Fibroblast of skin of right biceps (primary cell): ENCODE measurements around the gene ADPRH.
"Not testable (repeated sequence)": the region's sequence is repeated elsewhere in the genome, so short reads cannot be mapped to it uniquely, and the experiment has no call there.

Experiments
- DNase-seq: peaks from one replicate; pipeline ENCODE4 v3.0.0-alpha.2; 2013

ADPRH gene

DNA sequence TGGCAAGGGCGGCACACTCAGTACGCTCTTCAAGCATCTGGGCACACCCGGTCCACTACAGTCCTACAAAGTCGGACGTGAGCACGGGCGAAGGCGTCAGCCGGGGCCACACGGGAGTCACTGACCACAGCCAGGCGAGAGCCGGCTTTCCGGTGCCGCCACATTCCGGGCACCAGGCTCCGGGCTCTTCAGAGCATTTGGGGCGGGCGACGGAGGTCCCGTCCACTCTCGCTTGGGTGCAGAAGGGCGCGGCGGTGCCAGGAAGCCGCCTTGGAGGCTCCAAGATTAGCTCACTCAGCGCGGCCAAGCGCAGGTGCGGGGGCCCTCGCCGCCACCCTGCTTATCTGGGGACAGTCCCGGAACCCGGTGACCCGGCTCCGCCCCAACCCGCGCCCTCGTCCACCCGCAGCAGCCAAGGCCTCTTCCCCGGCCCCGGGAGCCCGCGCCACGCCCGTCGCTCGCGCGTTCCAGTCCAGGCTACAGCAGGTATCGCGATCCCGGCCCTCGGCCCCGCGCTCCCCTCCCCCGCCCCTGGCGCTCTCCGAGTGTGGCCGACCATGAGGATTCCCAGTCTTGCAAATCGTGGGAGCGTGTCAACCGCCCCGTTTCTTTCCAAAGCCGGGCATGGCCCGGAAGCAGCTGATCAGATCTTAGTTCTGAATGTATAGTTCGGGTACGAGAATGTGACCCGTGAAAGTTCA is at the start of gene ADPRH:
TSS of gene ADPRH (plus strand) at position 127 of the 701 bp plus-strand sequence. CDS start 2,678 bp downstream, outside the sequence.
- peak; percentile 71 for DNase-seq

DNA sequence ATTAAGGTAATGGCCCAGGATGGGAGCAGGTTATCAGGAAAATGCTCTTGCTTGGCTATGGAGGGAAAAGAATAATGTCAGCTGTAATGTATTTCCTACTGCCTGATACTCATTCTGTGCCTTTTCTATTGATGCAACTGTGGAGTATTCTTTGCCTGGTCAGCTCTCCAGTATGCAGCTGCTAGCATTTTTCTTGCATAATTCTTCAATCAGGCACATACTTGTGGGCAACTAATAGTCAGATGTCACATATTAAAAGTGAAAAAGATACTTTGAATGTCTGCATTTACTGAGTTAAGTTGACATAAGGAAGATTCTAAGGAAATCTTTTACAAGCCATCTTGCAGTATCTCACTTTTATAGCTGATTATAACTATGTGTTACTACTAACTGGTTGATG is 49.4 kb upstream of the ADPRH start:
- peak; percentile 69 for DNase-seq

DNA sequence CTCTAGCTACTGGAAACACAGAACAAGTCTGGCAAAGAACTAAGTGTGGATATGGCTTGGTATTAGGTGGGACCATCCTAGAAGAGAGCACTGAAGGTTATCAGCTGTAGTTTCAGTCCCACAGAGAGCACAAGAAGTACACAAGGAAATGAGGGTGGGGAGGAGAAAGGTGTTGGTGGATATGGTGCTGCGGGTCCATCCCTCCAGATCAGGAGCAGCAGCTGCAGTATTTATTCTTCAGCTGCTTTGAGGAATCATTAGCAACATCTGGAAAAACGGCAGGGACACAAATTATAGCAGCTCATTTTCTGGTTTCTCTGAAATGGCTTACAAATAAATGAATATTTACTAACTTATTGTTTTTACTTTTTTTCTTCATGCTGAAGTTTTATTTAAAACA is 48.8 kb upstream of the ADPRH start:
- DNase-seq: no peak

DNA sequence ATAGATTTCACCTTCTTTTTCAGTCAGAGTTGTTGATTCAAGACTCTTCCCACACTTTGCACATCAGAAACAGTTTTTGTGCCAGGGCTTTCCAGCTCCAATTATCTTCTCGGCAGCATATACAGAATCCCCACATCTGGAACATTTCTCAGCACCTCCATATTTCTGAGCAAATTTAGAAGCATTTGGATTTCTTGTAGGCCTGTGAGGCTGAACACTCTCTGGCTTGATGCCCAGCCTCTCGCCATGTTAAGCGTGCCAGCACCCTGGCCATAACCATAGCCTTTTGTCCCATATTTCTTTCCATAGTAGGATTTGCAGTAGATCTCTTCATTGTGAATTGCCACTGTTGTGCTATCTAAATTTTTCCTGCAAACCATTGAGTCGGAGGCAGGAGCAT is 48.1 kb upstream of the ADPRH start:
- no peak for DNase-seq

DNA sequence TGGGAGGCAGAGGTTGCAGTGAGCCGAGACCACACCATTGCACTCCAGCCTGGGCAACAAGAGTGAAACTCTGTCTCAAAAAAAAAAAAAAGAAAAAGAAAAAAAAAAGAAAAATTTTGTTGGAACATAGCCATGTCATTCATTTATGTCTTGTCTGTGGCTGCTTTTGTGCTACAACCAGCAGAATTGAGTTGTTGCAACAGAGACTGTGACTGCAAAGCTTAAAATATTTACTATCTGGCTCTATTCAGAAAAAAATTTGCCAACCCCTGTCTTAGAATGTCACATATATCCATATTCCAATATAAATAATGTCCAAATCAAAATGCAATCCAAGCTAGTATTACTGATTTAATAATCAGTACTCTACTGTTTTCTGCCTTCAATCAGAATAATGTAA is 45.0 kb upstream of the ADPRH start:
- DNase-seq: no peak

DNA sequence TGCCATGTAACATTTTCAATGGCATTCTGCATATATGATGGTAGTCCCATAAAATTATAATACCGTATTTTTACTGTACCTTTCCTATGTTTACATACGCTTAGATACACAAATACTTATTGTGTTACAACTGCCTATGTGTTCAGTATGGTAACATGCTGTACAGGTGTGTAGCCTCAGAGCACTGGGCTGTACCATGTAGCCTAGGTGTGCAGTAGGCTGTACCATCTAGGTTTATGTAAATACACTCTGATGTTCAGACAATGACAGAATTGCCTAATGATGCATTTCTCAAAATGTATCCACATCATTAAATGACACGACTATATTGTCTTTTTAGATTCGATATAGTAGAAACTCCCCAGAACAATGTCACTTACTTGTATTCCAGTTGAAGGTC is 42.5 kb upstream of the ADPRH start:
- no peak for DNase-seq

DNA sequence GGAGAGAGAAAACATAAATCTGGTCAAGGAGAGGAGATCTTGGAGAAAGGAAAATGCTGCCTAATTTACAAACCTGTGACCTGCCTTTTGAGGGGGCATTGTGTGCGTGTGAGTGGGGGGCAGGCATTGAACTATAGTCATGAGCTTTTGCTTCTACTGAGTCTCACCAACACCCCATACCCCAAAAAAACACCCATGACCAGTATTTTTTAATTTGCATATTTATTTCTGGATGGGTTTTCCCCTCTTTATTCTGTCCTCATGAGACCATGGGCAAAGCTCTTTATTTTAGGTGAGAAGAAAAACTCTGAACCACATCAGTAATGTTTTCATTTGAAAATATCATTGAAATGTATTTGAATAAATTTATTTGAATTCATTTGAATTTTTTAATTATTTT is 40.5 kb upstream of the ADPRH start:
- DNase-seq: no peak

DNA sequence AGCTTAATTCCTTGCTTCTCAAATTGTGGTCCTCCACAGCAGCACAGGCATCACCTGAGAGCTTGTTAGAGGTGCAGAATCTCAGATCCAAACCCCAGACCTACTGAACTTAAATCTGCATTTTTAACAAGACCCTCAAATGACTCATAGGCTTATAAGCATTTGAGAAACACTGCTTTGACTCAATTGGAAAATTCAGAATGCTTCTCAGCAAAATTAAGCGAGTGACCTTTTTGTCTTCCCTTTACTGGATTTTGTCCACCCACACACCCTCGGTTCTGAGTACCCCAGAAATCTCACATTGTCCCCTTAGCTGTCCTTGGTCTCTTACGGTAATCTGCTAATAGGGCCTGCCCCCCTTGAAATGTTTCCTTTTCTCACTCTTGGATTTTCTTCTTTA is 37.7 kb upstream of the ADPRH start:
- DNase-seq: no peak

DNA sequence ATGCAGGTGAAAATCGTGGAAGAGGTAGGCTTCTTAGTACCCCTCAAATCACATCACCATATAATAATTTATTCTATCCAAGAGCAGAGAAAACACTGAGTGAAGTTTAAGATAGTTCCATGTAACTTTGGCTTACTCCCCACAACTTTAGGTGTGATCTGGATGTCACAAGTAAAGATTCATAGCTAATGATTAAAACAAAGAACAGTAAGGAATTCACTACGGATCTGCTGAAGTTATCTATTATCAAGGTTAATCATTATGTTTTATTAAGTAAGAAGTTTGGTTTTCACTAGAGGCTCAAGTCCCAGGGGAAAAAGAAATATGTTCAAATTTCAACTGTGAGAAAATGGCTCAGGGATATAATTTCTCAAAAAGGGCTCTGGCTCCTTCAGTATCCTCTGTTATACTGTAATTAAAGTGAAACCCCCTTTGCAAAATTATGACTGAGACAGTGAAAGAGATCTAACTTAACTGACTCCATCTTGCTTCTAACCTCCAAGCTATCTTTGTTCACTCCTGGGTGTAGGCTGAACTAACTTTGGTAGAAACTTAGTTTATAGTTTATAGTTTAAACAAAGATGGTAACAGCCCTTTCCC is 37.0 kb upstream of the ADPRH start:
- no peak for DNase-seq

DNA sequence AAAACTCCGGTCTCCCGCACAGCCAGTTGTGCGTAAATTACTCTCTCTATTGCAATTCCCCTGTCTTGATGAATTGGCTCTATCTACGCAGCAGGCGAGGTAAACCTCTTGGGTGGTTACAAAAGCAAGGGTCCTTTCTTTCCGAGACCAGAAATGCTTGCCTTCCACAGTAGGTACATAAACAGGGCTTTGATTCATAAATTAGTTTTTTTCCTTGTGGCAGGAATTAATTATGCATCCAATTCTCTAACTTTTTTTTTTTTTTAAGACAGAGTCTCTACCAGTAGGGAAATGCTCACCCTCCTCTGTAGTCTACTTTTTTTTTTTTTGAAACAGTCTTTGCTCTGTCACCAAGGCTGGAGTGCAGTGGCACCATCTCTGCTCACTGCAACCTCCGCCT is 36.1 kb upstream of the ADPRH start:
- no peak for DNase-seq

DNA sequence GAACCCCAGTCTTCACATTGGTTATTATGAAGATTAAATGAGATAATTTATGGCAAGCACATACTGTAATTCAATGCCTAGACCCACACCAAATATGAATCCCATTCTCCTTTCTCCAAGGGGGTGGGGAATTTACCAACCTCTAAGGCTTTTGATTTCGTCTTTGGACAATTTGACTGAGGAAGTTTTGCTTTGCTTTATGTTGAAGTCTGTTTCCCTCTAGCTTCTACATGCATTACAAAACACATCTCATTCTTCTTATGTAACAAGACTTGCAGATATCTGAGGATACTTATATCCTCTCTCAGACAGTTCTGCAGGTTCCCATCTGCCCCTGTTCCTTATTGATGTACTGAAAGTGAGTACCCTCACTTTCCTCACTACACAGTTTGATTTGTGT is 32.1 kb upstream of the ADPRH start:
- DNase-seq: no peak

DNA sequence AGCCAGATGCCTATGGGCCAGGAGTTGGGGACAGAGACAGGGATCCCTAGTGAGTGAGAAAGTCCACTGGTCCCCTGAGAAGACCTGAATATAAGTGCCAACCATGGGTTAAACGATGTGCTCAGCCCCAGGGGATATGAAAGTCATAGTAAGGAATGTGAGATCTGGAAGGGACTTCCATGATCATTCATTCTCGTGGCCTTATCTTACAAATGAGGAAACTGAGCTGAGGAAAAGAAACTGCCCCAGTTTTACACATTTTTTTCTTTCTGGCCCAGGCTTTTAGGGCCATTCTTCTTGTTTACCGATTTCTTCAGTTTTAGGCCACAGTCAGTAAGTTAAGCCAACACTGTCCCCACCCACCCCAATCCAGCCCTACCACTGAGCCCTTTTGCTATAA is 31.0 kb upstream of the ADPRH start:
- DNase-seq: no peak

DNA sequence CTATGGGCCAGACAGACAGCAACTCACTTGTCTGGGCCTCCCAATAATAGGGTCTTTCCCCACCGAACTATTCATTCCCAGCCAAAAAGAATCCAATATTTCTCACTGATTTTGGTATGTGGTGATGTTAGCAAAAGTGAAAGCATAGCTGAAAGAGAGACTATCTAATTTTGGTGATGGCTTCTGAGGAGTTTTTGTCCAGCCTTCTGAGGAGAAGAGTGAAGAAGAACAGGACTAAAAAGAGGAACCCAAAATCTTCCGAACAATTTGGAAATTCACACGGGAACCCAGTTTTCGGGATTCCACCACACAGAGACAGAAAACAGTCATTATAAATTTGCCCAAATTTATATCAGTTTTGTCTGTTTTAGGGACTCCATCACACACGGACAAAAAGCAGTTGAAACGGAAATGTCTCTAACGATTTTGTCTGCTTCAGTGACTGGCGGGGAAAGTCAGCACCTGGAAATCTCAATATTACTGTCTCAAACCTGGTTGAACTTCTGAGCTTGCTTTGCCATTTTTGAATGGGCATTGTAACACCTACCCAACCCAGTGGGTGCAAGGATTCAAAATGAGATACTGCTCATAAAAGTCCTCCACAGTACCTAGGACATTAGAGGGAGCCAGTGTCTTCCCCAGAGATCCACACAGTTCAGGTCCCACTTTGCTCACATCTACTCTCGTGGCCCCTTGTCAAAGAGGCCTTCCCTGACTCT is 28.9 kb upstream of the ADPRH start:
- DNase-seq: no peak

DNA sequence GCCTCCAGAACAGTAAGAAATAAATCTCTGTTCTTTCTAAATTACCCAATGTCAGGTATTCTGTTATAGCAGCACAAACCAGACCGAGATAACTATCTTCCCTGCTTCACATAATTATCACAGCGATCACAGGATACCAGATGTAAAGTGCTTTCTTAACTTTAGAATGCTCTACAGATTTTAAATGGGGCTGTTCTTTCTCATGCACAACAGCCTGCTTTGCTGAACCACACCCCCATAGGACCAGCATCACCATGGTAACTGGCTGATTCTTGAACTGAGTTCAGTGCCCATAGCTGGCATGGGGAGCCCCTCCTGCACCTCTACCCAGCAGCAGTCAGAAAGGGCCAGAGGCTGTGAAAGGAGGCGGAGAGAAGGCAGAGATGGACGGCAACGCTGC is 27.7 kb upstream of the ADPRH start:
- DNase-seq: no peak

DNA sequence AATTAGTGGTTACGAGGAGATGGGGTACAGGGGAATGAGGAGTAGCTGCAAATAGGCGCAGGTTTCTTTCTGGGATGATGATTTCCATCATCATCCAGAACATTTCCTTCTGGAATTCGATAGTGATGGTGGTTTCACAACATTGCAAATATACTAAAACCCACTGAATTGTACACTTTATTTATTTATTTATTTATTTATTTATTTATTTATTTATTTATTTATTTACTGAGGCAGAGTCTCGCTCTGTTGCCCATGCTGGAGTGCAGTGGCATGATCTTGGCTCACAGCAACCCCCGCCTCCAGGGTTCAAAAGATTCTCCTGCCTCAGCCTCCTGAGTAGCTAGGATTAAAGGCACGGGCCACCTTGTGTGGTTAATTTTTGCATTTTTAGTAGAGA is 26.4 kb upstream of the ADPRH start:
- DNase-seq: not testable (repeated sequence)

DNA sequence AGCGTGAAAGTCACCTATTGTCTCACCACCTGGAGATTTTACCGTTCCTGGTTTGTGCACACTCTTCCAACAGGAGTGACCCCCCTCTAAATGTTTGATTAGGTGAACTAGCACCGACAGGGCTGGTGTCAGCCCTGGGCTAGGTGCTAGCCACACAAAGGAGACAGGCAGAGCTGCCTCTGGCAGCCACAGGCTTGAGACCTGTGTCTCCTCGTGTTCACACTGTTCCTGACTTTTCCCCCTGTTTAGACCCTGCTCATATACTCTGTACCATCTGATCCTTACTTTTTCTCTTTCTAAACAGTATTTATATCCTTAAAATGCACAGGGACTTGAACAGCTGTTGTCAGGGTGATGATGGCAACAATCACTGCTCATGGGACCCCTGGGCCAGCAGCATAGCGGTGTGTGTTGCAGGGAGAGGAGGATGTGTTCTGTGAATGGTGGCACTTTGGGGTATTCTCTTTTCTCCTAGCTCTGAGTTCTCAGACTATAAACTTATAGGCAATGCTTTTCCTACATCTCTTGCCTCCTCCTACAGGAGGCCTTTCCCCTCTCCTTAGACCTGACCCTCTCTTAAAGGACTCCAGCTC is 25.4 kb upstream of the ADPRH start:
- DNase-seq: no peak

DNA sequence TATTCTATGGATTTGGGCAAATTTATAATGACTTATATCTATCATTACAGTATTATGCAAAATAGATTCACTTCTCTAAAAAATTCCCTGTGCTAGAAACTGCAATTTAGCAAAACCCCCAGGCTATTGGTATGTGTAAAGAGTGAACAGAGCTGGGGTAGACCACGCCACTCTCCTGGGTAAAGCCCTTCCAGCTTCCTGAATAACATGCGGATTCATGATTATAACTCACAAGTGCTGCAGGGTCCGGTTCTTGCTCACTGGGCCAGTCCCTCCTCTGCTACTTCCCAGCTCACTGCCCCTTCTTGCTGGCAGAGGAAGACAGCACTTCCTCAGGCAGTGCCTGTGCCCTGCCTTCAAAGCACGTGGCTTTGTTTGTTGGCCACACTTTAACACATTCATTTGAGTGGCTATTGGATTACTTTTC is 24.0 kb upstream of the ADPRH start:
- DNase-seq: no peak

DNA sequence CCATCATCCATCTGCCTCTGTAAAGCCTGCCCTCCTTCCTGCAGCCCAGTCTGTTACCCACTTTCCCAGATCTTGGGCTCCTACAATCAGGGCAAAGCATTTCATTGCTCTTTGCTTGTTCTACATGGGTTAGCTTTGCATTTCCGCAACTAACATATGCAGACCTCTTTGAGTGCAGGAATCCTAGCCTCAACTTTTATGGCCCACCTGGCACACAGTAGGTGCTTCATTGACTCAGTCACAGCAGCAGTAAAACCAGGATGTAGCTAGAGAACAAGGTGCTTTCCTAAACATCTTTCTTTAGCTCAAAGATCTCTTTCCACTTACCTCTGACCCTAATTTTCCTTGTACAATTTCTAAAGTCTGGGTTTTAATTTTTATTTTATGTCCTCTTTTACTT is 23.4 kb upstream of the ADPRH start:
- DNase-seq: no peak

DNA sequence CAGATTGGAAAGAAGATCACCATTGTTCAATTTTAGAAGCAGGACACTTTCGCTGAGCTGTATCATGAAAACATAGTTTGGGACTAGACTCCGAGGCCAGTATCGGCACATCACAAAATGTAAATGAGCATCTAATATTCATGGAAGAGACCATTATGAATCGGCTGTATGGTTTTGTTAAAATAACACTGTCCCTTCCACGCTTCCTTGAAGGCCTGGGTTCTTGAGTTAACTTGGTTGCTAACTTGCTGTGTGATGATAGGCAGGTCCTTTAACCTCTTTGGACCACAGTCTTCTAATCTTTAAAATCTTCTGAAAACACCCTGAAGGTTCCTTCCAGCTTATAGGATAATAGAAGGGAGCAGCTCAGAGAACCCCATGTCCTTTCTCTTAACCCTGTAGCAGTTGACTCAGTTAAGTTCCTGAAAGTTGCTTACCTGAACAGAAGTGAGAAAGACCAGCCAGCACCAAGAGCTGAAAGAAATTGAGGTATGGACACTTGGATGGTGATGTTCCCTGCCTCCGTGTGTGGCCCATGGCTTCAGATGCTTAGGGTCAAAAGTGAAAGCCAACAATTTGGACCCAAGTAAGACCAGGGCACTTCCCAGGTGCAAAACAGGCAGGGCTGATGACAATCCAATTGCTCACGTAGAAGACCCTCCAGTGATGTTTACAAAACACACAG is 22.0 kb upstream of the ADPRH start:
- no peak for DNase-seq

DNA sequence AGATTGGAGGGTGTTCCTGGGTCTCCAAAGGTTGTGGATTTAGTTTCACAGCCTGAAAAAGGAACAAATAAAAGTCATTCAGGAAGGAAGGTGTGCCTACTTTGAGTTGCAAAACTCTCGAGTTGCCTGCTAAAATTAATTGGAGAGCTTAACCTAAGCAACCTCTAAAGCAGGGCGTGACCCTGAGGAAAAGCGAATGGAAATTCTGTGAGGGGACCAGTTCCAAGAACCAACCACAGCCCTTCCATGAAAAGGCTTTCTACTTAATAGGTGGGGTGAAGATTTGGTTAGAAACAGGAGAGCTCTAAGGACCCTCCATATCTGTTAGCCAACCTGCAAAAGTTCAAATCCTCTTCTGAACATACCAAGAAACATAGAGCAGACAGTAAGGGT is 21.4 kb upstream of the ADPRH start:
- DNase-seq: no peak

DNA sequence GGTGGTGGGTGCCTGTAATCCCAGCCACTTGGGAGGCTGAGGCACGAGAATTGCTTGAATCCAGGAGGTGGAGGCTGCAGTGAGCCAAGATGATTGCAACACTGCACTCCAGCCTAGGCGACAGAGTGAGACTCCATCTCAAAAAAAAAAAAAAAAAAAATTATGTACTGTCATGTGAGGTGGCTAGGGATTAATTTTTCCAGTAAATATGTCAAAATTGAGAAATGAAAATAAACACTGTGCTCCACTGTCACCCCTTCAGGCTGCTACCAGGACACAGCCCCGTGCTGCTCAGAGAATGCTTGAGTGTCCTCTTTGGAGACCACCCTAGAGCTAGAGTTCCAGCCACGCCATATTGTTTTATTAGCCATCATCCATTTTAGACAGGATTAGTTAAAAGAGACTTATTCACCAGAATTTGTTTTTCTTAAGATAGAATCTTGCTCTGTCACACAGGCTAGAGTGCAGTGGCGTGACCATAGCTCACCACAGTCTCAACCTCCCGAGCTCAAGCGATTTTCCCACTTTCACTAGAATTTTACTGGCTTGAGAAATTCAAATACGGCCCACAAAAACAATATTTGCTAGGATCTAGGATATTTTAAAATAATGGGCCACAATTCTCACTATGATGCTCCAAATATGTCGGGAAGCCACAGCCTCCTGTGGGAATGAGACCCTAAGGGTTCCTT is 20.5 kb upstream of the ADPRH start:
- DNase-seq: no peak

DNA sequence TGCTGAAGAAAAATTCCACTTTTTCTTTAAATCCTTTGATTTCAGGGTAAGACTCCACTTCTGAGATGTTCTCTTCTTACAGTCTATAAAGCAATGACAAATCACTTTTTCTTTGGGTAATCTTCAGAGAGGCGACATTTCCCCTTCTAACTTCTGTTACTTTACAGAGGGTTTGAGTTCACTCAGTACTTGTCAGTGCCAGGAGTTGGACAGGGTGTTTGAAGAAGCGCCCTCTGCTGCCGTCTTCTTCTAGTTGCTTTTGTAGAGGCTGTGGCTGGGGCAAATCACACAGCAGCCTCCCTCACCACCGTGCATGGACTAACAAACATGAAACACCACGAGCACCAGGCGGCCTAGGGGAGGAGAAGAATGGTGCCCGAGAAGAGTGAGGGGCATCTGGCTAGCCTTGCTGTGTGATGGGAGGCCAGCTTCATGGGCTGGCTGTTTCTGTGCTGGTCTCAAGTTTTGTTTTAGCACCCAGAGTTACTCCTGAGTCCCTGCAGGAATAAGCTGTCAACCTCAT is 19.8 kb upstream of the ADPRH start, which contains the start of gene CD80:
TSS of gene CD80 (minus strand) at position 174 of the 523 bp plus-strand sequence. CDS start 1,886 bp downstream, outside the sequence.
- DNase-seq: peak; percentile 34
